GM21723 (cell line): Measurements from ENCODE around the gene CYFIP1.

ENCODE experiments used
- ATAC-seq: cut with Tn5 transposase; IDR thresholded peaks from one replicate; pipeline ENCODE4 v1.9.1; 2021; ENCODE audit warnings: mild to moderate bottlenecking, moderate library complexity; ENCODE audit not compliant: unreplicated experiment

The CYFIP1 gene

DNA sequence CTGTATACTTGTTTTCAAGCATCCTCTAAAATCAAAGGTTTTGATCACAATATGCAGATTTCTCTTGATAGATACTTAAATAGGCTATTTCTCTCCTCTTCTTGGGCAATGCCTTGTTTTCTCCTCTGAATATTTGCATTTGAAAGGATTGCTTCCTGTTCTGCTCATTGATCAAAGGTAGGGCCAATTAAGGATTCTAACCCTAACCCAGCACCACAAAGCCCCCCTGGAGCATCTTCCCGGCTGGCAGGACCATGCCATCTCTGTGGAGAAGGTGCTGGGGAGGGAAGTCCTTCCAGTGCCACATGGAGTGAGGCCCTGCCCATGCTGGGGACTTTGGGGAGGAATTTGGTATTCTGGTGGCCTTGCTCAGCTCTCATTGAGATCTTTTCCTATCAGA lies 153.0 kb downstream of the CYFIP1 start:
- no peak for ATAC-seq

DNA sequence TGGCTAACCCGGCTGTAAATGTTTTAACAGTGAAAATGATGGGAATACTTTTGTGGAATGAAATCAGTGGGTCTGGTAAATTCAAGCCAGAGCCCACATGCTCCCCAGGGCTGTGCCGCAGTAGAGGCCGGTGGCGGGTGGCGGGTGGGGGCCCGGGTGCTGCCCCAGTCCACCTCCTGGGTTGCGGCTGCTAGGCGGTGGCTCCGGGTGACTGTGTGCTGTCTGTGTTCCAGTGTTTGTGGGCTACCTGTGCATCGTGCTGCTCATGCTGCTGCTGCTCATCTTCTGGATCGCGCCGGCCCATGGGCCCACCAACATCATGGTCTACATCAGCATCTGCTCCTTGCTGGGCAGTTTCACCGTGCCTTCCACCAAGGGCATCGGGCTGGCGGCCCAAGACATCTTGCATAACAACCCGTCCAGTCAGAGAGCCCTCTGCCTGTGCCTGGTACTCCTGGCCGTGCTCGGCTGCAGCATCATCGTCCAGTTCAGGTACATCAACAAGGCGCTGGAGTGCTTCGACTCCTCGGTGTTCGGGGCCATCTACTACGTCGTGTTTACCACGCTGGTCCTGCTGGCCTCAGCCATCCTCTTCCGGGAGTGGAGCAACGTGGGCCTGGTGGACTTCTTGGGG lies 156.6 kb downstream of the CYFIP1 start:
- ATAC-seq: no peak

DNA sequence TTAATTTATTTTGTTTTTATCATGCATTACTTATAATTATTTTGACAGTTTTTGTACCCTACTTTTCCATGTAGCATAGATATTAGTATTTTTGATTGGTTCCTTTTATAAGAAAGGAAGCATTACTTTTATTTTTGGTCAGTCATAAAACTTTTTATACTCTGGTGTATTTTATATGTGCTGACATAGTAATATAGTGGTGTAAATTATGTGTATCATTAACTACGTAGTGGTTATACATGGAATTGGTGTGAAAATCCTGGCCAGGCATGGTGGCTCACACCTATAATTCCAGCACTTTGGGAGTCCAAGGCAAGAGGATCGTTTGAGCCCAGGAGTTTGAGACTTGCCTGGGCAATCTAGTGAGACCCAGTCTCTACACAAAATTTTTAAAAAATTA lies 160.5 kb downstream of the CYFIP1 start:
- no peak for ATAC-seq
